ENCODE results near the gene COL20A1.

- no peak for TF ChIP-seq CTCF (conservative IDR thresholded peaks at IDR 0.05)
- TF ChIP-seq ZFX (IDR thresholded peaks at IDR 0.05), result no peak
These were observed 5.8 kb downstream of the COL20A1 start for GRCh38 chr20:63298731-63299312.
